IMR-90 (cell line): Measurements from ENCODE around the gene PPM1A. TPM values are rescaled to one million over a fixed set of nuclear protein-coding genes. Genes with fewer than 3 reads are reported as not detected.

Experiments used
- ATAC-seq: fragments of 200-7000 bp; cut with Tn5 transposase; 2 replicates; pipeline ENCODE4 v1.9.1; 2020; ENCODE audit warnings: low read depth, mild to moderate bottlenecking, moderate library complexity
- BruUV-seq: library from RNA; stranded (reverse); fragments of 400-500 nt; replicated peaks from 2 replicates; lab custom pipeline; 2021; lab: Mats Ljungman, UMichigan
- CTCF ChIA-PET: fragments of 300-600 bp; formaldehyde crosslinking; extraction: SDS; loops from one replicate; lab custom pipeline; 2021; ENCODE audit warnings: antibody characterized with exemption; lab: Yijun Ruan, JAX
- POLR2A ChIA-PET: fragments of 300-600 bp; sonication (Branson Sonifier 250); formaldehyde crosslinking; loops from one replicate; lab custom pipeline; 2022; ENCODE audit warnings: antibody characterized with exemption; ENCODE audit not compliant: unreplicated experiment; lab: Charles Lee
- DNase-seq: peaks from one replicate; pipeline ENCODE4 v3.0.0; 2013
- H2AFZ ChIP-seq: replicated peaks from 2 replicates; pipeline ENCODE3; 2013; ENCODE audit warnings: low read length, mild to moderate bottlenecking; ENCODE audit not compliant: poor library complexity
- H2AK5ac ChIP-seq: 2 replicates; pipeline ENCODE4 v1.6.1; 2013; ENCODE audit warnings: low read depth, low read length, inconsistent platforms
- H2AK9ac ChIP-seq: replicated peaks from 2 replicates; pipeline ENCODE3; 2013; ENCODE audit warnings: mild to moderate bottlenecking, low read depth, low read length, moderate library complexity; ENCODE audit not compliant: poor library complexity
- H2BK120ac ChIP-seq: 2 replicates; pipeline ENCODE4 v1.6.1; 2013; ENCODE audit warnings: low read depth, low read length, inconsistent platforms
- H2BK15ac ChIP-seq: 3 replicates; pipeline ENCODE4 v1.6.1; 2013; ENCODE audit warnings: low read depth, low read length, inconsistent platforms
- H2BK20ac ChIP-seq: 2 replicates; pipeline ENCODE4 v1.6.1; 2013; ENCODE audit warnings: low read depth, mild to moderate bottlenecking, inconsistent platforms, low read length, moderate library complexity
- H2BK5ac ChIP-seq: 2 replicates; pipeline ENCODE4 v1.6.1; 2013; ENCODE audit warnings: mild to moderate bottlenecking, low read depth, low read length, inconsistent platforms; ENCODE audit not compliant: poor library complexity, severe bottlenecking
- H3K14ac ChIP-seq: replicated peaks from 2 replicates; pipeline ENCODE4 v1.6.1; 2013; ENCODE audit warnings: low read depth, low read length, inconsistent platforms
- H3K18ac ChIP-seq: 2 replicates; pipeline ENCODE4 v1.6.1; 2013; ENCODE audit warnings: low read depth, low read length, control low read depth
- H3K23ac ChIP-seq: 2 replicates; pipeline ENCODE4 v1.6.1; 2013; ENCODE audit warnings: low read depth, low read length, inconsistent platforms
- H3K27ac ChIP-seq: 2 replicates; pipeline ENCODE4 v1.5.1; 2013; ENCODE audit warnings: mild to moderate bottlenecking, control low read depth, low read length; ENCODE audit not compliant: insufficient read depth
- H3K27me3 ChIP-seq: 2 replicates; pipeline ENCODE4 v1.6.1; 2013; ENCODE audit warnings: low read length; ENCODE audit not compliant: control insufficient read depth, insufficient read depth
- H3K36me3 ChIP-seq: 2 replicates; pipeline ENCODE4 v1.6.1; 2013; ENCODE audit warnings: low read length, mixed read lengths; ENCODE audit not compliant: control insufficient read depth, insufficient read depth
- H3K4ac ChIP-seq: 2 replicates; pipeline ENCODE4 v1.6.1; 2013; ENCODE audit warnings: low read depth, low read length, inconsistent platforms
- H3K4me1 ChIP-seq: 2 replicates; pipeline ENCODE4 v1.6.1; 2013; ENCODE audit warnings: low read length, mixed read lengths; ENCODE audit not compliant: control insufficient read depth, insufficient read depth
- H3K4me2 ChIP-seq: 2 replicates; pipeline ENCODE4 v1.6.1; 2013; ENCODE audit warnings: low read depth, mild to moderate bottlenecking, control low read depth, low read length, moderate library complexity
- H3K4me3 ChIP-seq: 2 replicates; pipeline ENCODE4 v1.5.1; 2013; ENCODE audit warnings: low read depth, mild to moderate bottlenecking, control low read depth, low read length, moderate library complexity; ENCODE audit not compliant: insufficient read depth
- H3K56ac ChIP-seq: 2 replicates; pipeline ENCODE4 v1.6.1; 2013; ENCODE audit warnings: low read length, inconsistent platforms; ENCODE audit not compliant: insufficient read depth; ENCODE audit errors: extremely low read depth
- H3K79me1 ChIP-seq, 2 experiments: 2 replicates each; pipeline ENCODE4 v1.6.1; 2013; ENCODE audit warnings: low read length in 2 of 2, inconsistent platforms in 1 of 2, low read depth in 1 of 2
- H3K9ac ChIP-seq: 2 replicates; pipeline ENCODE4 v1.6.1; 2013; ENCODE audit warnings: low read depth, low read length, control low read depth
- H3K9me1 ChIP-seq: 2 replicates; pipeline ENCODE4 v1.6.1; 2013; ENCODE audit warnings: low read length, inconsistent platforms; ENCODE audit not compliant: insufficient read depth
- H3K9me3 ChIP-seq: 2 replicates; pipeline ENCODE4 v1.6.1; 2013; ENCODE audit warnings: low read length; ENCODE audit not compliant: control insufficient read depth, insufficient read depth
- H4K20me1 ChIP-seq: 2 replicates; pipeline ENCODE4 v1.6.1; 2013; ENCODE audit warnings: low read length, inconsistent platforms; ENCODE audit not compliant: insufficient read depth
- H4K5ac ChIP-seq: 2 replicates; pipeline ENCODE4 v1.6.1; 2013; ENCODE audit warnings: mild to moderate bottlenecking, low read depth, low read length, control low read depth
- H4K8ac ChIP-seq, 2 experiments: 2 replicates each; pipeline ENCODE4 v1.6.1; 2013; ENCODE audit warnings: low read depth in 2 of 2, low read length in 2 of 2, control low read depth in 1 of 2, inconsistent platforms in 1 of 2
- H4K91ac ChIP-seq: 2 replicates; pipeline ENCODE4 v1.6.1; 2013; ENCODE audit warnings: low read depth, low read length, inconsistent platforms; ENCODE audit not compliant: insufficient read depth
- CHD1 ChIP-seq: IDR thresholded peaks from 2 replicates; pipeline ENCODE4 v1.6.1; 2012; ENCODE audit warnings: low read depth, low read length, improper control_type of control experiment
- FOS ChIP-seq: fragments of 150-350 bp; IDR thresholded peaks from 2 replicates; pipeline ENCODE4 v1.6.1; 2016; ENCODE audit warnings: low read depth, low read length
- MAZ ChIP-seq: IDR thresholded peaks from 2 replicates; pipeline ENCODE4 v1.6.1; 2012; ENCODE audit warnings: low read depth, mild to moderate bottlenecking, low read length, improper control_type of control experiment, moderate library complexity, borderline replicate concordance
- NFE2L2 ChIP-seq: fragments of 150-350 bp; IDR thresholded peaks from 2 replicates; pipeline ENCODE4 v1.6.1; 2016; ENCODE audit warnings: low read depth, mild to moderate bottlenecking, low read length
- RFX5 ChIP-seq: IDR thresholded peaks from 2 replicates; pipeline ENCODE4 v1.8.0; 2012; ENCODE audit warnings: low read depth, mild to moderate bottlenecking, low read length, moderate library complexity
- WGBS, 2 experiments: methylation state at CpG; one replicate each; pipeline versions ENCODE4 v1.1.5 to v1.1.7; 2013; ENCODE audit warnings: missing lambda C conversion rate in 2 of 2; ENCODE audit not compliant: insufficient read length in 1 of 2; ENCODE audit errors: extremely low coverage in 2 of 2; 5-methylcytosine and 5-hydroxymethylcytosine counted together
- dilution Hi-C: fragments of 300-500 bp; cut with HindIII; formaldehyde crosslinking; loops from one replicate; pipeline ENCODE4 v1.14.3; 2018; ENCODE audit warnings: low sequenced_read_pairs; ENCODE audit not compliant: unreplicated experiment
- in situ Hi-C: fragments of 300-500 bp; cut with MboI; formaldehyde crosslinking; loops from 3 replicates; pipeline ENCODE4 v1.14.3; 2019; ENCODE audit warnings: low sequenced_read_pairs, inconsistent platforms, mixed read lengths
- intact Hi-C: fragments of 100-400 bp; cut with micrococcal nuclease; formaldehyde crosslinking; loops from 2 replicates; pipeline ENCODE4 v1.10.0; 2022
- polyA plus RNA-seq, 3 experiments: library from polyadenylated mRNA; depleted of rRNA; stranded (reverse); fragments of >200 nt; gene quantifications; 2 replicates each; pipeline ENCODE4 v1.2.3, GENCODE V29; 2012; ENCODE audit warnings: low replicate concordance in 1 of 3
- total RNA-seq: library from RNA; depleted of rRNA; stranded (reverse); fragments of >200 nt; gene quantifications from 2 replicates; pipeline ENCODE4 v1.2.3, GENCODE V29; 2012
- TF ChIP-seq, protein P1 (sequence below): conservative IDR thresholded peaks from 2 replicates; pipeline ENCODE4 v1.5.1; 2012; ENCODE audit warnings: mild to moderate bottlenecking, low read depth, low read length, improper control_type of control experiment
- TF ChIP-seq, protein P2 (sequence below): fragments of 150-350 bp; IDR thresholded peaks from 2 replicates; pipeline ENCODE4 v1.6.1; 2016; ENCODE audit warnings: low read depth, mild to moderate bottlenecking, low read length, moderate library complexity, borderline replicate concordance

Gene PPM1A
- total and polyA plus RNA-seq, 2 of the 4 experiments (the other 2 are of a cell fraction): 14.3 to 15.1 TPM

DNA sequence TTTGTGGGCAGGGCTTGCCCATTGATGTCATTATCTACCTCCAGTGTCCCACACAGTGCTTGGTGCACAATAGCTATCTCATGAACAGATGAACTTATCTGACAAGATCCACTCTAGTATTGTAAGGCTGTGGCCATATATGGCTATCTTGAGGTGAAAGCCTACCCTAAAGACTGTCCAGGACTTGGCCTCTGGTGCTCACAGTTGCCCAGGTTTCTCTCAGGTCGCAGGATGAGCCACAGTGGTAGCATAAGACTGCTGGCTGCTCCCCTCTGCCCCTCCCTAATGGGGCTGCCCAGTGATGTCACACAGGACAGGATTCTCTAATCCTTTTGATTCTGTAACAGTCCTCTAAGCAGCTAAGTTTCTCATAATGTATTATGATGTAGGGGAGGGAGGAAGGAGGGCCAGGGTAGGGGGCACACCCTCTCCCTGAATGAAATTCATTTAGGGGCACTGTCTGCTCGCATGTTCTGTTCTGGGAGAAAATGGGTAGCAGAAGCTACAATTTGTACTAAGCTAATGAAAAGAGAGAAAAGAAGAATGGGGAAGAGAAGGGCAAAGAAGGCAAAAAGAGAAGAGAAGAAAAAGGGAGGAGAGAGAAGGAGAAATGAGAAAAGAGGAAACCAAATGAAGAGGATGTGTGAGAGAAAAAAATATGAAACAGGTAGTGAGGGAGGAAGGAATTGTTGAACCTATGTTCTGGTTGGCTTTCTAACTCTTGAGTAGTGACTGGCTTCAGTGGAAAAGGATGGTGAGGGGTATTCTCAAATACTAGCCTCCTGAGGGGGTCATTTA is 3.4 kb upstream of the PPM1A start:
- peaks cover 8% of the 10 kb centered on the region; the same call in 1 of the 2 replicates for H4K20me1 ChIP-seq
- H3K27me3 ChIP-seq: peaks cover 9% of the 10 kb centered on the region
- no peak overlapping the region for H3K4ac ChIP-seq
- ATAC-seq (no peak), DNase-seq (no peak)
- H3K27ac ChIP-seq: no peak overlapping the region
- intact Hi-C loops: loop anchor here (5.0 kb wide), 2 partner anchors 153 to 242 kb away; partner anchors contain the start of genes C14orf39 and PCNX4
- WGBS, 2 experiments: 100% methylated on average over 1 of the region's 2 CpGs; no CpG with 5 or more reads in 1 of the 2 experiments
- no peak overlapping the region for H2BK5ac ChIP-seq
- H2BK20ac ChIP-seq: no peak overlapping the region
- no peaks in the 10 kb centered on the region for H3K9me1 ChIP-seq
- H2AK5ac ChIP-seq: no peak overlapping the region
- BruUV-seq: no TSS peak
- dilution Hi-C loops: no loop called here
- H4K8ac ChIP-seq: no peak overlapping the region
- H3K14ac ChIP-seq: no peak overlapping the region
- H2AK9ac ChIP-seq: no peak overlapping the region
- no peak overlapping the region for H3K18ac ChIP-seq
- H2BK15ac ChIP-seq: no peak overlapping the region
- ChIA-PET POLR2A (no interaction called here), CTCF (no interaction called here)
- H3K79me1 ChIP-seq: peaks cover 0 to 9% of the 10 kb centered on the region in 2 experiments; a peak in 2 of 4 replicates
- no peak overlapping the region for H2BK120ac ChIP-seq
- H3K23ac ChIP-seq: no peak overlapping the region
- no peak overlapping the region for H4K5ac ChIP-seq
- no peak overlapping the region for H3K4me2 ChIP-seq
- H3K9me3 ChIP-seq: no peaks in the 10 kb centered on the region
- no peak overlapping the region for H3K4me3 ChIP-seq
- no peaks in the 10 kb centered on the region for H3K36me3 ChIP-seq
- H4K91ac ChIP-seq: no peak overlapping the region
- H2AFZ ChIP-seq: no peak overlapping the region
- peaks cover 2% of the 10 kb centered on the region for H3K4me1 ChIP-seq
- H3K56ac ChIP-seq: no peak overlapping the region
- in situ Hi-C loops: no loop called here
- no peak overlapping the region for H3K9ac ChIP-seq
- TF ChIP-seq NFE2L2 (no peak), RFX5 (no peak), MAZ (no peak), FOS (no peak), CHD1 (no peak)
- TF ChIP-seq, protein P1, sequence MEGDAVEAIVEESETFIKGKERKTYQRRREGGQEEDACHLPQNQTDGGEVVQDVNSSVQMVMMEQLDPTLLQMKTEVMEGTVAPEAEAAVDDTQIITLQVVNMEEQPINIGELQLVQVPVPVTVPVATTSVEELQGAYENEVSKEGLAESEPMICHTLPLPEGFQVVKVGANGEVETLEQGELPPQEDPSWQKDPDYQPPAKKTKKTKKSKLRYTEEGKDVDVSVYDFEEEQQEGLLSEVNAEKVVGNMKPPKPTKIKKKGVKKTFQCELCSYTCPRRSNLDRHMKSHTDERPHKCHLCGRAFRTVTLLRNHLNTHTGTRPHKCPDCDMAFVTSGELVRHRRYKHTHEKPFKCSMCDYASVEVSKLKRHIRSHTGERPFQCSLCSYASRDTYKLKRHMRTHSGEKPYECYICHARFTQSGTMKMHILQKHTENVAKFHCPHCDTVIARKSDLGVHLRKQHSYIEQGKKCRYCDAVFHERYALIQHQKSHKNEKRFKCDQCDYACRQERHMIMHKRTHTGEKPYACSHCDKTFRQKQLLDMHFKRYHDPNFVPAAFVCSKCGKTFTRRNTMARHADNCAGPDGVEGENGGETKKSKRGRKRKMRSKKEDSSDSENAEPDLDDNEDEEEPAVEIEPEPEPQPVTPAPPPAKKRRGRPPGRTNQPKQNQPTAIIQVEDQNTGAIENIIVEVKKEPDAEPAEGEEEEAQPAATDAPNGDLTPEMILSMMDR: no peak
- TF ChIP-seq, protein P2, sequence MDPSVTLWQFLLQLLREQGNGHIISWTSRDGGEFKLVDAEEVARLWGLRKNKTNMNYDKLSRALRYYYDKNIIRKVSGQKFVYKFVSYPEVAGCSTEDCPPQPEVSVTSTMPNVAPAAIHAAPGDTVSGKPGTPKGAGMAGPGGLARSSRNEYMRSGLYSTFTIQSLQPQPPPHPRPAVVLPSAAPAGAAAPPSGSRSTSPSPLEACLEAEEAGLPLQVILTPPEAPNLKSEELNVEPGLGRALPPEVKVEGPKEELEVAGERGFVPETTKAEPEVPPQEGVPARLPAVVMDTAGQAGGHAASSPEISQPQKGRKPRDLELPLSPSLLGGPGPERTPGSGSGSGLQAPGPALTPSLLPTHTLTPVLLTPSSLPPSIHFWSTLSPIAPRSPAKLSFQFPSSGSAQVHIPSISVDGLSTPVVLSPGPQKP: no peak
